ENCODE data around the gene HTR3B.

HTR3B gene

DNA sequence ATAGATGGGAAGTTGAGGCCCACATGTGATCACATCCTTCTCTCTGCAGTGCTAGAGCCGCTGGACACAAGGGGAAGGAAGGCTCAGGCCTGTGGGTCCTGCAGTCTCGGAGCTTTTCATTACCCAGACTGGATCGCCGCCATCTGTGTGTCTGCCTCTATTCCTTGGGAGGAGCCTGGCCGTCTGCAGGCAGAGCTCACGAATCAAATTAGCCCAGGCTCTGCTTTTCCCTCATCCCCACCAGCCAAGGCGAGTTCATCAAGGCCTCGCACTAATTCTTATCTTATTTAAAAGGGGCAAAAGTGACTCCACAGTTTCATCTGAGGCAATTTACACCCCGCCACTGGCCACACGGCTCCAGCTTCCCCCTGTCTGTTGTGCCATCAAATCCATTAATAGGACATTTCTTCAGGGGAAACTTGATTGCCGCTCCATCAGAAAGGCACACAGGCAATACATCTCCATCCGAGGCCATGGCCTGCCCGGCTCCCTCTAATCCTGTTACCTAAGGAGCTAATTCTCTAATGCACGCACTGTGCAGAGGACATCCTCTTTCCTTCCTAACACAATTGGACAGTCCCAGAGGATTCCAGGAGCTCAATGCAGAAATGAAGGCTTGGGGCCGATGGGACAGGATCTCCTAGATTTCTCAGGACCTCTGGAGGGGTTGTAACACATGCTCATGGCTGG, 67.1 kb downstream of the HTR3B start:
- no peak for DNase-seq (ENCODE audit: low read depth)
- TF ChIP-seq, protein P1, sequence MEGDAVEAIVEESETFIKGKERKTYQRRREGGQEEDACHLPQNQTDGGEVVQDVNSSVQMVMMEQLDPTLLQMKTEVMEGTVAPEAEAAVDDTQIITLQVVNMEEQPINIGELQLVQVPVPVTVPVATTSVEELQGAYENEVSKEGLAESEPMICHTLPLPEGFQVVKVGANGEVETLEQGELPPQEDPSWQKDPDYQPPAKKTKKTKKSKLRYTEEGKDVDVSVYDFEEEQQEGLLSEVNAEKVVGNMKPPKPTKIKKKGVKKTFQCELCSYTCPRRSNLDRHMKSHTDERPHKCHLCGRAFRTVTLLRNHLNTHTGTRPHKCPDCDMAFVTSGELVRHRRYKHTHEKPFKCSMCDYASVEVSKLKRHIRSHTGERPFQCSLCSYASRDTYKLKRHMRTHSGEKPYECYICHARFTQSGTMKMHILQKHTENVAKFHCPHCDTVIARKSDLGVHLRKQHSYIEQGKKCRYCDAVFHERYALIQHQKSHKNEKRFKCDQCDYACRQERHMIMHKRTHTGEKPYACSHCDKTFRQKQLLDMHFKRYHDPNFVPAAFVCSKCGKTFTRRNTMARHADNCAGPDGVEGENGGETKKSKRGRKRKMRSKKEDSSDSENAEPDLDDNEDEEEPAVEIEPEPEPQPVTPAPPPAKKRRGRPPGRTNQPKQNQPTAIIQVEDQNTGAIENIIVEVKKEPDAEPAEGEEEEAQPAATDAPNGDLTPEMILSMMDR (conservative IDR thresholded peaks at IDR 0.05; ENCODE audit: control insufficient read depth, insufficient read depth, low read depth, low read length) = no peak

DNA sequence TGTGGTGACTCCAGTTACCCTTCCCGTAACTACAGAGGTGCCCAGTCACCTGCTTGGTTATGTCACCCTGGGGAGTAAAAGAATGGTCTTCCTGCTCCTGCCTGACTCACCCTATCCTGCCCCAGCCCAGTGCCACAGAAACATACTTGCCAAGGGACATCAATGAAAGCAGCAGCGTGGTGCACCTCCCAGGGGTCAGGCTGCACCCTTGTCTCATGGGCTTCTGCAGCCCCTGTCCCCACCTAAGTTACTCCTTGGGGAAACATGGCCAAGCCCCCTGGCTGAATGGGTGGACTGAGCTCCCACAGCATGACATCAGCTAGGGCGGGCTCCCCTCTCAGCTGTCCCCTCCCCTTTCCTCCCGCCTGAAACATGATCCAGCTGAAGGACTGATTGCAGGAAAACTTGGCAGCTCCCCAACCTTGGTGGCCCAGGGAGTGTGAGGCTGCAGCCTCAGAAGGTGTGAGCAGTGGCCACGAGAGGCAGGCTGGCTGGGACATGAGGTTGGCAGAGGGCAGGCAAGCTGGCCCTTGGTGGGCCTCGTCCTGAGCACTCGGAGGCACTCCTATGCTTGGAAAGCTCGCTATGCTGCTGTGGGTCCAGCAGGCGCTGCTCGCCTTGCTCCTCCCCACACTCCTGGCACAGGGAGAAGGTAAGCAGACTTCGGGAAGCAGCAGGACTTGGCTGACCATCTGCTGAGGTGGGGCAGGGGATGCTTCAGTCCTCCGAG, 70.3 kb downstream of the HTR3B start, which contains the start of gene HTR3A:
TSS of gene HTR3A (plus strand) at position 368 of the 730 bp plus-strand sequence. CDS start at position 586, 218 bp downstream.
- H3K4me3 ChIP-seq (ENCODE audit: control insufficient read depth, low read depth, low read length) = no peak within 1 kb of the TSS
- TF ChIP-seq, protein P1 (conservative IDR thresholded peaks at IDR 0.05; ENCODE audit: control insufficient read depth, insufficient read depth, low read depth, low read length) = no peak
- peak; percentile 8 for DNase-seq (ENCODE audit: low read depth)

More for the DNA sequence above, 67.1 kb downstream of the HTR3B start:
- H3K4me3 ChIP-seq (ENCODE audit: control insufficient read depth, low read depth, low read length) = no peak overlapping the region

DNA sequence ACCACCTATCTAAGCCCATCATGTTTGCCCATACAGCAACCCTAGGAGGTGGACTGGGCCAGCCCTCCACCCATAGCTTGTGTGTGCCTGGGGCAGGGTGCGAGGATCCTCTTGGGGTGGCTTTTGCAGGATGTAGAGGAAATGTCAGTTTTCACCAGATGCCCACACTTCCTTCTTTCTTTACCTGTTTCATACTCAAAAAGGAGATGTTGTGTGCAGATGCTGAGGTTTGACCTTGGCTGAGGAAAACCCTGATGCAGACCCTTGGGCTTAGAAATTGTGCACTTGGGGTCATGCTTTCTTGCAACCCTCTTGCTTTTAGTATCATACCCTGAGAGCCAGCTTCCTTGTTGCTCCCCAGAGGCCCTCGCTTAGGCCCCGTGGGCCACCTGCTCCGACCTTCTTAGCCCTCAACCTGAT, 72.5 kb downstream of the HTR3B start:
- DNase-seq (ENCODE audit: low read depth) = no peak
- no peak overlapping the region for H3K4me3 ChIP-seq (ENCODE audit: control insufficient read depth, low read depth, low read length)
- TF ChIP-seq, protein P1 (conservative IDR thresholded peaks at IDR 0.05; ENCODE audit: control insufficient read depth, insufficient read depth, low read depth, low read length) = no peak

DNA sequence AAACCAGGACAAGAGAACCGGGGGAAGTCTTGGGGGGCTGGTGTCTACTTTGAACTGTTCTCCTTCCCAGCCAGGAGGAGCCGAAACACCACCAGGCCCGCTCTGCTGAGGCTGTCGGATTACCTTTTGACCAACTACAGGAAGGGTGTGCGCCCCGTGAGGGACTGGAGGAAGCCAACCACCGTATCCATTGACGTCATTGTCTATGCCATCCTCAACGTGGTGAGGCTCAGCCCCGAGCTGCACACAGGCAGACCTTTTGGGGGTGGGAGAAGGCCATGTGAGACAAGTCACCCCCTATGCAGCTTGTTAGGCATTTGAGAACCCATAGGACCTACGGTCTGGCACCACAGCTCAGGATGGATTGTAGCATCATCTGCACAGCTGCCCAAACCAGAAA, 73.1 kb downstream of the HTR3B start:
- no peak overlapping the region for H3K4me3 ChIP-seq (ENCODE audit: control insufficient read depth, low read depth, low read length)
- TF ChIP-seq, protein P1 (conservative IDR thresholded peaks at IDR 0.05; ENCODE audit: control insufficient read depth, insufficient read depth, low read depth, low read length) = no peak
- no peak for DNase-seq (ENCODE audit: low read depth)

DNA sequence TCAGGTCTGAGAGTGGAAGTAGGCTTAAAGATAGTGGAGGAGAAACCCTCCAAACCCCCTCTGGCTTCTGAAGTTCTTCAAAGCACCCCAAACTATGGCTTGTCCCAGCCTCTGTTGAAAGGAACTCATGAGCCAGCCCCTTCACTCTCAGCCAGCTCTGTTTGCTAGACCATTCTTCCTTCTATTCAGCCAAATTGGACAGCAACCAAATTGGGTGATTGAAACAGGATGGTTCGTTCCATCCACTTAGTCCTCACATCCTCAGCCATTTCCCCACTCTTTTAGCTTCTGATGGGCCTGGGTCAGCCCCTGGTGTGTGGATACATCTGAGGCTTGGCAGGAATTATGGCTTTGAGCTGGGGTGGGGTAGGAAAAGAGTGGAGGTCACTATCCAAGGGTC, 74.8 kb downstream of the HTR3B start:
- no peak overlapping the region for H3K4me3 ChIP-seq (ENCODE audit: control insufficient read depth, low read depth, low read length)
- DNase-seq (ENCODE audit: low read depth) = peak; percentile 4
- TF ChIP-seq, protein P1 (conservative IDR thresholded peaks at IDR 0.05; ENCODE audit: control insufficient read depth, insufficient read depth, low read depth, low read length) = no peak

DNA sequence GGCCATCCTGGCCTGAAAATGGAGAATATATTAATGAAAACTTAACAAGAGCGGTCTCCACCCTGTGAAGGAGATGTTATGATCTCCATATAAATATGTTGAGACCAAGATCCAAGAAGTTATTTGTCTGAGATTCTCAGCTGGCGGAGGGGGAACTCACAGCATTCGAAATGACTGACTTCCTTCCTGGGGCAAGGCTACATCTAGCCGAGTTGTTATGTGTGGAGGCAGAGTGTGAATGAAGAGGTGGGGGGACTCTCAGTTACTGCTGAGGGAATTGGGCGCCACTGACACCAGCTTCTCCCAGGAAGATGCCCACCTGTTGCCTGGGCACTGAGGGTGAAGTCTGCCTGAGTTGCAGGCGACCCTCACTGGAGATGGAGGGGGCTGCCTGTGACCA, 76.2 kb downstream of the HTR3B start:
- DNase-seq (ENCODE audit: low read depth) = no peak
- no peak overlapping the region for H3K4me3 ChIP-seq (ENCODE audit: control insufficient read depth, low read depth, low read length)
- TF ChIP-seq, protein P1 (conservative IDR thresholded peaks at IDR 0.05; ENCODE audit: control insufficient read depth, insufficient read depth, low read depth, low read length) = no peak
